Upper lobe of left lung (tissue), 6 donors: ENCODE measurements around the gene MED13L. TPM values are rescaled to one million over a fixed set of nuclear protein-coding genes. Genes with fewer than 3 reads are reported as not detected.

Experiments
- ATAC-seq, 2 donors: fragments of 200-7000 bp; cut with Tn5 transposase; one replicate each; pipeline ENCODE4 v1.9.1; 2022; ENCODE audit warnings: mild to moderate bottlenecking in 2 of 2, moderate library complexity in 2 of 2; ENCODE audit not compliant: low FRiP score in 2 of 2
- DNase-seq, 2 donors: peaks; one replicate each; pipeline ENCODE4 v3.0.0-alpha.2; 2019 to 2020
- H3K27ac ChIP-seq, 4 donors: fragments of 200-600 bp; sonication (generic); one replicate each; pipeline ENCODE4 v1.5.1; 2016 to 2019
- H3K27me3 ChIP-seq, 4 donors: fragments of 200-600 bp; sonication (generic); one replicate each; pipeline ENCODE4 v1.5.1; 2017 to 2019
- H3K36me3 ChIP-seq, 4 donors: fragments of 200-600 bp; sonication (generic); one replicate each; pipeline ENCODE4 v1.5.1; 2016 to 2019
- H3K4me1 ChIP-seq, 4 donors: fragments of 200-600 bp; sonication (generic); one replicate each; pipeline ENCODE4 v1.5.1; 2018 to 2019
- H3K4me3 ChIP-seq, 4 donors: fragments of 200-600 bp; sonication (generic); one replicate each; pipeline ENCODE4 v1.5.1; 2017 to 2019; ENCODE audit warnings: mild to moderate bottlenecking in 2 of 4, moderate library complexity in 1 of 4
- H3K9me3 ChIP-seq, 4 donors: fragments of 200-600 bp; sonication (generic); one replicate each; pipeline ENCODE4 v1.5.1; 2018 to 2019
- EP300 ChIP-seq, 4 donors: sonication (generic); formaldehyde crosslinking; IDR thresholded peaks; one replicate each; pipeline ENCODE4 v1.5.1; 2017; ENCODE audit warnings: antibody characterized with exemption in 4 of 4, control low read depth in 2 of 4
- POLR2A ChIP-seq, 4 donors: fragments of 450-650 bp; IDR thresholded peaks; one replicate each; pipeline ENCODE4 v1.5.1; 2016 to 2017; ENCODE audit warnings: antibody characterized with exemption in 4 of 4, mild to moderate bottlenecking in 2 of 4
- POLR2AphosphoS5 ChIP-seq, 2 donors: sonication (generic); formaldehyde crosslinking; IDR thresholded peaks; one replicate each; pipeline ENCODE4 v1.5.1; 2017; ENCODE audit warnings: antibody characterized with exemption in 2 of 2
- WGBS, 2 donors: methylation state at CpG; one replicate each; pipeline ENCODE4 v1.1.5; 2017 to 2018; 5-methylcytosine and 5-hydroxymethylcytosine counted together
- total RNA-seq, 6 donors: library from RNA; depleted of rRNA in 4 of 6; stranded (reverse); fragments of >200 nt in 4 of 6; gene quantifications; one replicate each; pipeline versions ENCODE4 v1.1.0 to v1.2.1, GENCODE V29; 2016 to 2021
- TF ChIP-seq, protein P1 (sequence below), 6 experiments: fragments of 450-650 bp in 4 of 6; fragments of 200-600 bp in 2 of 6; sonication (generic) in 2 of 6; IDR thresholded peaks; one replicate each; pipeline ENCODE4 v1.5.1; 2016 to 2019; ENCODE audit warnings: antibody characterized with exemption in 6 of 6
- donor health status: DM: no; HTN: no; CAD: no; lungs with moderate emphysema.
- donor health status: DM: no; HTN: yes; CAD: no; lungs with severe emphysema.

The MED13L gene
- total RNA-seq, 6 donors from 2014 or later = 96.6 to 178 (median 124) TPM

DNA sequence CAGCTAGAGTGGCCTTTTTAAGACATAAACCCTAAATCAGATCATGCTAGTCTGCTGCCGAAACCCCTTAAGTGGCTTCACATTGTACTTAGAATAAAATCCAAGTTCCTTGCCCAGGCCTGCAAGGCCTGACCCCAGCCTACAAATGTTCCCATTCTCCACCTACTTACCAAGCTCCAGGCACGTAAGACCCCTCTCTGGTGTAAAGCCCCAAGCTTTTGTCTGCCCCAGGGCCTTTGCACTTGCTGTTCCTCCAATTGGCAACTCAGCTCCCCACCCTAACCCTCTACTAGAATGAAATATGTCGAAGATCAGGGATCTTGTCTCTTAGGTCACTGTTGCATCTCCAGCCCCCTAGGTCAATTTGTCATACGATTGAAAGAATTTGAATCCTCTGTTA lies 27.1 kb upstream of the MED13L start:
- peaks cover 0 to 2% (median 0%) of the 10 kb centered on the region in 4 donors for H3K9me3 ChIP-seq
- H3K4me1 ChIP-seq = peaks cover 4 to 15% (median 11%) of the 10 kb centered on the region in 4 donors
- H3K27ac ChIP-seq = no peak overlapping the region
- DNase-seq = no peak
- TF ChIP-seq POLR2AphosphoS5 (IDR thresholded peaks at IDR 0.05) (no peak), POLR2A (IDR thresholded peaks at IDR 0.05) (no peak), EP300 (IDR thresholded peaks at IDR 0.05) (no peak)
- TF ChIP-seq, protein P1, sequence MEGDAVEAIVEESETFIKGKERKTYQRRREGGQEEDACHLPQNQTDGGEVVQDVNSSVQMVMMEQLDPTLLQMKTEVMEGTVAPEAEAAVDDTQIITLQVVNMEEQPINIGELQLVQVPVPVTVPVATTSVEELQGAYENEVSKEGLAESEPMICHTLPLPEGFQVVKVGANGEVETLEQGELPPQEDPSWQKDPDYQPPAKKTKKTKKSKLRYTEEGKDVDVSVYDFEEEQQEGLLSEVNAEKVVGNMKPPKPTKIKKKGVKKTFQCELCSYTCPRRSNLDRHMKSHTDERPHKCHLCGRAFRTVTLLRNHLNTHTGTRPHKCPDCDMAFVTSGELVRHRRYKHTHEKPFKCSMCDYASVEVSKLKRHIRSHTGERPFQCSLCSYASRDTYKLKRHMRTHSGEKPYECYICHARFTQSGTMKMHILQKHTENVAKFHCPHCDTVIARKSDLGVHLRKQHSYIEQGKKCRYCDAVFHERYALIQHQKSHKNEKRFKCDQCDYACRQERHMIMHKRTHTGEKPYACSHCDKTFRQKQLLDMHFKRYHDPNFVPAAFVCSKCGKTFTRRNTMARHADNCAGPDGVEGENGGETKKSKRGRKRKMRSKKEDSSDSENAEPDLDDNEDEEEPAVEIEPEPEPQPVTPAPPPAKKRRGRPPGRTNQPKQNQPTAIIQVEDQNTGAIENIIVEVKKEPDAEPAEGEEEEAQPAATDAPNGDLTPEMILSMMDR (IDR thresholded peaks at IDR 0.05) = no peak
- ATAC-seq = no peak
- WGBS, 2 donors = 95 to 97% methylated on average over 4 of the region's 4 CpGs
- H3K36me3 ChIP-seq = no peaks in the 10 kb centered on the region
- no peak overlapping the region for H3K4me3 ChIP-seq
- no peaks in the 10 kb centered on the region for H3K27me3 ChIP-seq

DNA sequence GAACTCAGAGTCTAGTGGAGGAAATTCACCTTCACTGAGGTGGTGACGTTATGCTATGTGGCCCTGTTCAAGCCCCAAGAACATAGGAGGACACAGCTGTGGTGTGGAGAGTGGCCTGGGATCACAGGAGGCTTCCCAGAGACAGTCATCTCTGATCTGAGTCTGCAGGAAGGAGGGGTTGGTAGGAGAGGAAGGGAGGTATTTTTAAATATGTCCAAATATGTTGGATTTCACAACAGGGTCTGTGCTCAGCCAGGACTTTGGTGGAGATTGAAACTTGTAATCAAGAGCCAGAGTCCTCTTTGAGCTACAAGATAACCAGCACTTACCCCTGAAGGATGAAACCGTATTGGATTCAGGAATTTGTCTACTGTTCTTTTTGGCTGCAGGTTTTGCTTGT lies 26.4 kb upstream of the MED13L start:
- no peak for TF ChIP-seq POLR2A (IDR thresholded peaks at IDR 0.05)
- TF ChIP-seq POLR2AphosphoS5 (IDR thresholded peaks at IDR 0.05) = no peak
- TF ChIP-seq EP300 (IDR thresholded peaks at IDR 0.05) = no peak
- TF ChIP-seq, protein P1 (IDR thresholded peaks at IDR 0.05) = no peak
- Histone ChIP-seq H3K27ac (peak overlapping the region in 2 of 4 donors; percentile 42 to 55), H3K4me3 (no peak overlapping the region), H3K9me3 (no peaks in the 10 kb centered on the region), H3K36me3 (no peaks in the 10 kb centered on the region), H3K27me3 (no peaks in the 10 kb centered on the region), H3K4me1 (peaks cover 11 to 22% (median 18%) of the 10 kb centered on the region in 4 donors)
- no peak for DNase-seq
- WGBS, 2 donors = 41 to 47% methylated on average over 2 of the region's 2 CpGs
- ATAC-seq = peak in 1 of 2 donors; percentile 87

- 74 to 77% methylated on average over 4 of the region's 4 CpGs for WGBS, 2 donors
- Histone ChIP-seq H3K36me3 (no peaks in the 10 kb centered on the region), H3K27ac (peak overlapping the region in 1 of 4 donors; percentile 42), H3K9me3 (no peaks in the 10 kb centered on the region), H3K27me3 (no peaks in the 10 kb centered on the region), H3K4me3 (no peak overlapping the region), H3K4me1 (peaks cover 14 to 22% (median 20%) of the 10 kb centered on the region in 4 donors)
- no peak for TF ChIP-seq POLR2AphosphoS5 (IDR thresholded peaks at IDR 0.05)
- no peak for TF ChIP-seq POLR2A (IDR thresholded peaks at IDR 0.05)
- TF ChIP-seq, protein P1 (IDR thresholded peaks at IDR 0.05) = no peak
- TF ChIP-seq EP300 (IDR thresholded peaks at IDR 0.05) = no peak
- no peak for DNase-seq
- ATAC-seq = no peak
Observed at GRCh38 chr12:116303066-116303465, 25.6 kb upstream of the MED13L start.

- 79 to 87% methylated on average over 23 of the region's 23 CpGs for WGBS, 2 donors
- ATAC-seq = peak in 1 of 2 donors; percentile 59
- Histone ChIP-seq H3K9me3 (no peaks in the 10 kb centered on the region), H3K27ac (no peak overlapping the region), H3K27me3 (no peaks in the 10 kb centered on the region), H3K36me3 (no peaks in the 10 kb centered on the region), H3K4me3 (no peak overlapping the region), H3K4me1 (peaks cover 14 to 22% (median 20%) of the 10 kb centered on the region in 4 donors)
- TF ChIP-seq POLR2A (IDR thresholded peaks at IDR 0.05) = no peak
- TF ChIP-seq, protein P1 (IDR thresholded peaks at IDR 0.05) = no peak
- TF ChIP-seq POLR2AphosphoS5 (IDR thresholded peaks at IDR 0.05) = no peak
- no peak for TF ChIP-seq EP300 (IDR thresholded peaks at IDR 0.05)
- no peak for DNase-seq
Observed at GRCh38 chr12:116302166-116303058, 24.9 kb upstream of the MED13L start.
